ENCODE measurements around the gene RAB13. TPM values are rescaled to one million over a fixed set of nuclear protein-coding genes. Genes with fewer than 3 reads are reported as not detected.

The RAB13 gene
- total and polyA plus RNA-seq, 2 of the 13 experiments (the other 11 are each of a cell fraction or from before 2014, with no cell fraction given): 15.9 to 24.7 TPM

DNA sequence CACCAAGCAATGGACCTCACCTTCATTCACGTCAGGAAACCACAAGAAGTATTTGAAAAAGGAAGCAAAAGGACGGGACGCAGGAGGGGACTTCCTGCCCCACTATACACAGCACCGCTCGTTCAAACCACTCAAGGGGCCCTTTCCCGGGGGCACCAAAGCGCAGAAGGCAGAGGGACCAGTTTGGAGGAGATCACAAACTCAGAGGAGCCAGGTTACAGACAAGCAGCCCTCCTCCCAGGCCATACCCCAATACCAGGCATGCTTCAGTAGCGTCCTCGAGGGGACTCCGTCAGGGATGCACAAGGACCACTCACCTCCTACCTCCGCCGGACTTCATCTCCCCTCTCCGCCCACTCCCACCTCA, 28.4 kb downstream of the RAB13 start:
- peaks cover 70% of the 10 kb centered on the region for H3K4me1 ChIP-seq (ENCODE audit: insufficient read depth, low read length)
- intact Hi-C loops (cut with micrococcal nuclease; ENCODE audit: unreplicated experiment): loop anchor here (5.0 kb wide), 1 partner anchor 35 kb away; the partner anchor contains the start of gene GATAD2B
- TF ChIP-seq ZKSCAN5 (CRISPR knock-in tag; IDR thresholded peaks at IDR 0.05) (no peak), CBFB (CRISPR knock-in tag; IDR thresholded peaks at IDR 0.05) (peak; percentile 8; the same call in 1 of the 2 replicates), DNMT3B (CRISPR knock-in tag; conservative IDR thresholded peaks at IDR 0.05) (no peak), SETDB1 (CRISPR knock-in tag; IDR thresholded peaks at IDR 0.05; ENCODE audit: borderline replicate concordance) (0 out of 2 replicates have a peak, but pooled peaks have one; percentile 12), JARID2 (CRISPR knock-in tag; IDR thresholded peaks at IDR 0.05; ENCODE audit: insufficient replicate concordance) (no peak), ZC3H13 (CRISPR knock-in tag; IDR thresholded peaks at IDR 0.05) (no peak), ZNF232 (CRISPR knock-in tag; IDR thresholded peaks at IDR 0.05; ENCODE audit: borderline replicate concordance) (no peak)
- TF ChIP-seq, protein P1, sequence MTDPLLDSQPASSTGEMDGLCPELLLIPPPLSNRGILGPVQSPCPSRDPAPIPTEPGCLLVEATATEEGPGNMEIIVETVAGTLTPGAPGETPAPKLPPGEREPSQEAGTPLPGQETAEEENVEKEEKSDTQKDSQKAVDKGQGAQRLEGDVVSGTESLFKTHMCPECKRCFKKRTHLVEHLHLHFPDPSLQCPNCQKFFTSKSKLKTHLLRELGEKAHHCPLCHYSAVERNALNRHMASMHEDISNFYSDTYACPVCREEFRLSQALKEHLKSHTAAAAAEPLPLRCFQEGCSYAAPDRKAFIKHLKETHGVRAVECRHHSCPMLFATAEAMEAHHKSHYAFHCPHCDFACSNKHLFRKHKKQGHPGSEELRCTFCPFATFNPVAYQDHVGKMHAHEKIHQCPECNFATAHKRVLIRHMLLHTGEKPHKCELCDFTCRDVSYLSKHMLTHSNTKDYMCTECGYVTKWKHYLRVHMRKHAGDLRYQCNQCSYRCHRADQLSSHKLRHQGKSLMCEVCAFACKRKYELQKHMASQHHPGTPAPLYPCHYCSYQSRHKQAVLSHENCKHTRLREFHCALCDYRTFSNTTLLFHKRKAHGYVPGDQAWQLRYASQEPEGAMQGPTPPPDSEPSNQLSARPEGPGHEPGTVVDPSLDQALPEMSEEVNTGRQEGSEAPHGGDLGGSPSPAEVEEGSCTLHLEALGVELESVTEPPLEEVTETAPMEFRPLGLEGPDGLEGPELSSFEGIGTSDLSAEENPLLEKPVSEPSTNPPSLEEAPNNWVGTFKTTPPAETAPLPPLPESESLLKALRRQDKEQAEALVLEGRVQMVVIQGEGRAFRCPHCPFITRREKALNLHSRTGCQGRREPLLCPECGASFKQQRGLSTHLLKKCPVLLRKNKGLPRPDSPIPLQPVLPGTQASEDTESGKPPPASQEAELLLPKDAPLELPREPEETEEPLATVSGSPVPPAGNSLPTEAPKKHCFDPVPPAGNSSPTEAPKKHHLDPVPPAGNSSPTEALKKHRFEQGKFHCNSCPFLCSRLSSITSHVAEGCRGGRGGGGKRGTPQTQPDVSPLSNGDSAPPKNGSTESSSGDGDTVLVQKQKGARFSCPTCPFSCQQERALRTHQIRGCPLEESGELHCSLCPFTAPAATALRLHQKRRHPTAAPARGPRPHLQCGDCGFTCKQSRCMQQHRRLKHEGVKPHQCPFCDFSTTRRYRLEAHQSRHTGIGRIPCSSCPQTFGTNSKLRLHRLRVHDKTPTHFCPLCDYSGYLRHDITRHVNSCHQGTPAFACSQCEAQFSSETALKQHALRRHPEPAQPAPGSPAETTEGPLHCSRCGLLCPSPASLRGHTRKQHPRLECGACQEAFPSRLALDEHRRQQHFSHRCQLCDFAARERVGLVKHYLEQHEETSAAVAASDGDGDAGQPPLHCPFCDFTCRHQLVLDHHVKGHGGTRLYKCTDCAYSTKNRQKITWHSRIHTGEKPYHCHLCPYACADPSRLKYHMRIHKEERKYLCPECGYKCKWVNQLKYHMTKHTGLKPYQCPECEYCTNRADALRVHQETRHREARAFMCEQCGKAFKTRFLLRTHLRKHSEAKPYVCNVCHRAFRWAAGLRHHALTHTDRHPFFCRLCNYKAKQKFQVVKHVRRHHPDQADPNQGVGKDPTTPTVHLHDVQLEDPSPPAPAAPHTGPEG (CRISPR knock-in tag; IDR thresholded peaks at IDR 0.05): no peak
- TF ChIP-seq, protein P2, sequence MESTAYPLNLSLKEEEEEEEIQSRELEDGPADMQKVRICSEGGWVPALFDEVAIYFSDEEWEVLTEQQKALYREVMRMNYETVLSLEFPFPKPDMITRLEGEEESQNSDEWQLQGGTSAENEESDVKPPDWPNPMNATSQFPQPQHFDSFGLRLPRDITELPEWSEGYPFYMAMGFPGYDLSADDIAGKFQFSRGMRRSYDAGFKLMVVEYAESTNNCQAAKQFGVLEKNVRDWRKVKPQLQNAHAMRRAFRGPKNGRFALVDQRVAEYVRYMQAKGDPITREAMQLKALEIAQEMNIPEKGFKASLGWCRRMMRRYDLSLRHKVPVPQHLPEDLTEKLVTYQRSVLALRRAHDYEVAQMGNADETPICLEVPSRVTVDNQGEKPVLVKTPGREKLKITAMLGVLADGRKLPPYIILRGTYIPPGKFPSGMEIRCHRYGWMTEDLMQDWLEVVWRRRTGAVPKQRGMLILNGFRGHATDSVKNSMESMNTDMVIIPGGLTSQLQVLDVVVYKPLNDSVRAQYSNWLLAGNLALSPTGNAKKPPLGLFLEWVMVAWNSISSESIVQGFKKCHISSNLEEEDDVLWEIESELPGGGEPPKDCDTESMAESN (CRISPR knock-in tag; conservative IDR thresholded peaks at IDR 0.05): no peak
- TF ChIP-seq, protein P3, sequence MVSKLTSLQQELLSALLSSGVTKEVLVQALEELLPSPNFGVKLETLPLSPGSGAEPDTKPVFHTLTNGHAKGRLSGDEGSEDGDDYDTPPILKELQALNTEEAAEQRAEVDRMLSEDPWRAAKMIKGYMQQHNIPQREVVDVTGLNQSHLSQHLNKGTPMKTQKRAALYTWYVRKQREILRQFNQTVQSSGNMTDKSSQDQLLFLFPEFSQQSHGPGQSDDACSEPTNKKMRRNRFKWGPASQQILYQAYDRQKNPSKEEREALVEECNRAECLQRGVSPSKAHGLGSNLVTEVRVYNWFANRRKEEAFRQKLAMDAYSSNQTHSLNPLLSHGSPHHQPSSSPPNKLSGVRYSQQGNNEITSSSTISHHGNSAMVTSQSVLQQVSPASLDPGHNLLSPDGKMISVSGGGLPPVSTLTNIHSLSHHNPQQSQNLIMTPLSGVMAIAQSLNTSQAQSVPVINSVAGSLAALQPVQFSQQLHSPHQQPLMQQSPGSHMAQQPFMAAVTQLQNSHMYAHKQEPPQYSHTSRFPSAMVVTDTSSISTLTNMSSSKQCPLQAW (CRISPR knock-in tag; IDR thresholded peaks at IDR 0.05): peak; percentile 1; the same call in 1 of the 2 replicates
- TF ChIP-seq, protein P4, sequence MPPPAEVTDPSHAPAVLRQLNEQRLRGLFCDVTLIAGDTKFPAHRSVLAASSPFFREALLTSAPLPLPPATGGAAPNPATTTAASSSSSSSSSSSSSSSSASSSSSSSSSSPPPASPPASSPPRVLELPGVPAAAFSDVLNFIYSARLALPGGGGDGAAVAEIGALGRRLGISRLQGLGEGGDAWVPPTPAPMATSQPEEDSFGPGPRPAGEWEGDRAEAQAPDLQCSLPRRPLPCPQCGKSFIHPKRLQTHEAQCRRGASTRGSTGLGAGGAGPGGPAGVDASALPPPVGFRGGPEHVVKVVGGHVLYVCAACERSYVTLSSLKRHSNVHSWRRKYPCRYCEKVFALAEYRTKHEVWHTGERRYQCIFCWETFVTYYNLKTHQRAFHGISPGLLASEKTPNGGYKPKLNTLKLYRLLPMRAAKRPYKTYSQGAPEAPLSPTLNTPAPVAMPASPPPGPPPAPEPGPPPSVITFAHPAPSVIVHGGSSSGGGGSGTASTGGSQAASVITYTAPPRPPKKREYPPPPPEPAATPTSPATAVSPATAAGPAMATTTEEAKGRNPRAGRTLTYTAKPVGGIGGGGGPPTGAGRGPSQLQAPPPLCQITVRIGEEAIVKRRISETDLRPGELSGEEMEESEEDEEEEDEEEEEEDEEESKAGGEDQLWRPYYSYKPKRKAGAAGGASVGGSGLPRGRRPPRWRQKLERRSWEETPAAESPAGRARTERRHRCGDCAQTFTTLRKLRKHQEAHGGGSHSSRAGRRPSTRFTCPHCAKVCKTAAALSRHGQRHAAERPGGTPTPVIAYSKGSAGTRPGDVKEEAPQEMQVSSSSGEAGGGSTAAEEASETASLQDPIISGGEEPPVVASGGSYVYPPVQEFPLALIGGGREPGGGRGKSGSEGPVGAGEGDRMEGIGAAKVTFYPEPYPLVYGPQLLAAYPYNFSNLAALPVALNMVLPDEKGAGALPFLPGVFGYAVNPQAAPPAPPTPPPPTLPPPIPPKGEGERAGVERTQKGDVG (CRISPR knock-in tag; IDR thresholded peaks at IDR 0.05; ENCODE audit: borderline replicate concordance): no peak

More for the DNA sequence above, 28.4 kb downstream of the RAB13 start:
- DNase-seq (ENCODE audit: low spot score): no peak
- Histone ChIP-seq H3K36me3 (replicated peaks in 1 of 2; ENCODE audit: control insufficient read depth in 1 of 2, insufficient read depth in 2 of 2, low read length in 2 of 2) (peaks cover 0 to 17% of the 10 kb centered on the region in 2 experiments; a peak in 4 of 5 replicates), H2AFZ (ENCODE audit: low read length) (no peak overlapping the region), H4K20me1 (ENCODE audit: insufficient read depth, low read length) (peaks cover 7% of the 10 kb centered on the region; the same call in 1 of the 2 replicates), H3K27me3 (ENCODE audit: control insufficient read depth in 1 of 2, insufficient read depth in 2 of 2, low read length in 2 of 2) (peaks cover 0 to 7% of the 10 kb centered on the region in 2 experiments; a peak in 1 of 5 replicates), H3K4me3 (replicated peaks in 1 of 3; ENCODE audit: insufficient read depth in 1 of 3, low read depth in 2 of 3, low read length in 3 of 3) (peak overlapping the region; percentile 89 to 99 (median 92)), H3K4me2 (ENCODE audit: low read depth, low read length) (peak overlapping the region; percentile 89), H3K9ac (ENCODE audit: insufficient read depth, low read depth, low read length) (peak overlapping the region; percentile 85), H3K27ac (ENCODE audit: extremely low read length, insufficient read depth, low read length) (peak overlapping the region; percentile 75), H3K79me2 (ENCODE audit: insufficient read depth, low read length) (peaks cover 55% of the 10 kb centered on the region), H3K9me3 (ENCODE audit: low read length) (no peaks in the 10 kb centered on the region)
- ATAC-seq: peak; percentile 19
- CTCF ChIA-PET (ENCODE audit: low intra/inter-chr PET ratio, low total read pairs): interaction anchor here (0.8 kb wide), 1 partner anchor 9 kb away, joined by 3 read pairs; no protein-coding TSS in a partner anchor
- under 1% methylated on average over 12 of the region's 13 CpGs for WGBS (ENCODE audit: low lambda C conversion rate)
- POLR2A ChIA-PET: interaction anchor here (1.0 to 7.0 kb wide), 6 partner anchors 9 to 33 kb away, joined by 3 to 89 read pairs (median 14); partner anchors contain the start of genes CREB3L4, DENND4B, JTB and RAB13
- BruUV-seq (replicated peaks): no TSS peak
- in situ Hi-C loops (cut with HindIII; ENCODE audit: extremely low pct_ligation_motif_present, low pct_unique_long_range_greater_than_20kb): no loop called here
- no peak for FAIRE-seq
